Urinary bladder (tissue), 4 donors: ENCODE results near the gene RELL2. TPM values are rescaled to one million over a fixed set of nuclear protein-coding genes. Genes with fewer than 3 reads are reported as not detected.

Experiments
- DNase-seq: peaks from one replicate; pipeline ENCODE4 v3.0.0-alpha.2; 2015; ENCODE audit errors: extremely low spot score
- H3K27ac ChIP-seq: one replicate; pipeline ENCODE4 v1.5.1; 2013; ENCODE audit warnings: low read depth, mild to moderate bottlenecking, moderate library complexity
- H3K36me3 ChIP-seq: one replicate; pipeline ENCODE4 v1.6.1; 2013; ENCODE audit warnings: mild to moderate bottlenecking, moderate library complexity; ENCODE audit not compliant: insufficient read depth
- H3K4me1 ChIP-seq: one replicate; pipeline ENCODE4 v1.6.1; 2013; ENCODE audit warnings: mild to moderate bottlenecking, moderate library complexity; ENCODE audit not compliant: insufficient read depth
- H3K4me3 ChIP-seq: one replicate; pipeline ENCODE4 v1.5.1; 2013; ENCODE audit warnings: low read depth, low read length
- WGBS: extraction: QIAGEN DNeasy Blood & Tissue Kit; methylation state at CpG from one replicate; pipeline ENCODE4 v1.1.7; 2013; 5-methylcytosine and 5-hydroxymethylcytosine counted together
- polyA plus RNA-seq: library from polyadenylated mRNA; stranded (reverse); fragments of 200-250 nt; gene quantifications from one replicate; pipeline ENCODE4 v1.2.3, GENCODE V29; 2013
- total RNA-seq: library from RNA; depleted of rRNA; stranded (reverse); fragments of >200 nt; gene quantifications from one replicate; pipeline ENCODE4 v1.2.3, GENCODE V29; 2014
- donor health status: healthy with polysubstance abuse.
- donor health status: healthy.

RELL2 gene
- total and polyA plus RNA-seq, 2 donors = 0.53 to 3.0 TPM

DNA sequence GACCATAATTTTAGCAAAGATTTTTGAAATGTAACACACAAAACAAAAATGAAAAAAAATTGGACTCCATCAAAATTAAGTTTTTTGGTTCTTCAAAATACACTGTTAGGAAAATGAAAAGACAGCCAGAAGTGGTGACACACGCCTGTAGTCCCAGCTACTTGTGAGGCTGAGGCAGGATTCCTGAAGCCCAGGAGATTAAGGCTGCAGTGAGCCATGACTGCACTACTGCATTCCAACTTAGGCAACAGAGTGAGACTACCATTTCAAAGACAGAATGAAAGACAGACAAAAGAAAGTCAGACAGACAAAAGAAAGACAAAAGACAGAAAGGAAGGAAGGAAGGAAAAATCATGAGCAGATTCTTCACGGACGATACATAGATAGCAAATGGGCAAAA lies 25.5 kb upstream of the RELL2 start:
- 91% methylated on average over 3 of the region's 3 CpGs for WGBS

DNA sequence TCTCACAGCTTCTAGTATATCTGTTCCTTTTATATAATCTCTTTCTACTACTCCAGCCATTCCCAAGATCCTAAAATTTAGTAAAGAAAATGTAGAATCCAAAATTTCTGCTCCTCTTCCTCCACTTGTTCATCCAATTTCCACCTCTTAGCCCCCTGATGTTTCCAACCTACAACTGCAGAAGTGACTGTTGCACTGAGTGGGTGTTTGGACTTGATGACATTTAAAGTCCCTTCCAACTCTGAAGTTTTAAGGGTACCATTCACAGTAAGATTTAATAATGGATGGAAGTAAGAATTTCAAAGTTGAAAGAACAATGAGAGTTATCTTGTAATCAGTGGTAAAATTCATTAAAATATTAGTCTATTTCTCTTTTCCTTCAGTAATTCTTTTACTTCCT lies 23.5 kb upstream of the RELL2 start:
- no peak for DNase-seq
- Histone ChIP-seq H3K4me1 (no peaks in the 10 kb centered on the region), H3K27ac (no peak overlapping the region), H3K4me3 (no peak overlapping the region), H3K36me3 (no peaks in the 10 kb centered on the region)

More for the DNA sequence above, 25.5 kb upstream of the RELL2 start:
- no peak overlapping the region for H3K4me3 ChIP-seq
- H3K27ac ChIP-seq = no peak overlapping the region
- no peaks in the 10 kb centered on the region for H3K36me3 ChIP-seq
- H3K4me1 ChIP-seq = no peaks in the 10 kb centered on the region
- DNase-seq = no peak

DNA sequence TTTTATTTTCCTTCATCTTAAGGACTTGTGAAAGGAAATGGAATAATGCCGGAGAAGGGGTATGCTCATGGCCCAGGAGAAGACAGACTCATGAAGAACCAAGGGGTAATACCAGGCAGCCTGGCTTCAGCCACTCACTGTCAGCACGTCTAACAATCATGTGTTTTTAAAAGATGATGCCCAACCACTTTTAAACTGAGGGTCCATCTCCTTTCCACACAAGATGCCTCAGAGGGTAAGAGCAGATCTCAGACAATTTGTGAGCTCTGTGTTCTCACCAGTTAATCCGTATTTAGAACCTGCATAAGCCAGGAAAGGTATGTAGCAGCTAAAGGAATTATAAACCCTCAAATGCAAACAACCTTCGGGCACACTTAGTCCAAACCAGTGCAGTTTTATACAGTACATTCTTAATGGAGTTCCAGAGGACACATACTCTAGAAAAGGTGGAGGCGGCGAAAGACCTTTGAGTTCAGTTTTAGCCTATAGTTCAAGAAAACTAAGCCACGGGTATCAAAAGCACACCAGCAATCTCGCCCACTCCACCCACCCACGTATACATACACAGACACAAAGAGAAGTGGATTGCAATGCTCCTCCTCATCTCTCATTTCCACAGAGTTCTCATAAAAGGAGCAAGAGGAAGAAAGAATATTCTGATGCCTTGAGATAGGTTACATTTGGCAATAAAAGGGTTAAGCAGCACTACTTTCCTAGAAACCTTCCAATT lies 20.6 kb upstream of the RELL2 start:
- no peak overlapping the region for H3K27ac ChIP-seq
- 78% methylated on average over 9 of the region's 9 CpGs for WGBS

DNA sequence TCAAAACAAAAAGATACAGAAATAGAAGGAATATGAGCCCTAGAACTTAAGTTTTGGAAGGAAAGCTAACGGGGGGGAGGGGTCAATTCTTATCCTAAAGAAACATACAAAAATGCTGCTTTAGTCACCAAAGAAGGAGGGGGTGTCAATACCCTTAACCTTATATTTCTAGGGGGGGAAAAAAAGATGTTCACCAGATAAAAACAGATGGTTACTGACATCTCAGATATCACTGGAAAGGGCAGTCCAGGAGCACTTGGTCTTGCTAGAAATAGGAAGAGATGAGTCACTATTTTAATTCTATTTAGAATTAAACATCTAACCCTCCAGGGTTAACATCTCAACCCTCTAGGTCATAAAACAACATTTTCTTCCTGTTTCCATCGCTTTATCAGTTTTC lies 19.7 kb upstream of the RELL2 start:
- DNase-seq = no peak
- Histone ChIP-seq H3K4me3 (peak overlapping the region; percentile 8), H3K4me1 (no peaks in the 10 kb centered on the region), H3K36me3 (no peaks in the 10 kb centered on the region), H3K27ac (no peak overlapping the region)
- 51% methylated on average over 2 of the region's 2 CpGs for WGBS

More for the DNA sequence above, 20.6 kb upstream of the RELL2 start:
- DNase-seq = no peak
- Histone ChIP-seq H3K4me1 (no peaks in the 10 kb centered on the region), H3K4me3 (no peak overlapping the region), H3K36me3 (no peaks in the 10 kb centered on the region)

DNA sequence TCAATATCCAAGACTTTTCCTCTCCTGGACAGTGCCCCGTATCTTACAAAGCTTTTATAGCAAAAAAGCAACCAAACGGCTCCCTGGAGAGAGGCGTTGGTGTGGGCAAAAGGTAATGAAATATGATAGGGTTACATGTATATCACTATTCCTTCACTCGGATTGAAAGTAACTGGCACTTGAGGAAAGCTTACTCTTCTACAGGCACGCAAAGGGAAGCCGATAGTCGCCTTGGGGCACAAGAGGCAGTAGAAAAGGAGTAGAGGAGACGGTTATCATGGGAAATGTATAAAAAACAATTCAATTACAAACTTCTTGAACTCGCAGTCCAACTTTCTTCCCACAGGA lies 19.1 kb upstream of the RELL2 start:
- peak overlapping the region; percentile 90 for H3K4me3 ChIP-seq
- H3K36me3 ChIP-seq = no peaks in the 10 kb centered on the region
- no peak overlapping the region for H3K27ac ChIP-seq
- DNase-seq = no peak
- 18% methylated on average over 9 of the region's 9 CpGs for WGBS
- H3K4me1 ChIP-seq = no peaks in the 10 kb centered on the region

DNA sequence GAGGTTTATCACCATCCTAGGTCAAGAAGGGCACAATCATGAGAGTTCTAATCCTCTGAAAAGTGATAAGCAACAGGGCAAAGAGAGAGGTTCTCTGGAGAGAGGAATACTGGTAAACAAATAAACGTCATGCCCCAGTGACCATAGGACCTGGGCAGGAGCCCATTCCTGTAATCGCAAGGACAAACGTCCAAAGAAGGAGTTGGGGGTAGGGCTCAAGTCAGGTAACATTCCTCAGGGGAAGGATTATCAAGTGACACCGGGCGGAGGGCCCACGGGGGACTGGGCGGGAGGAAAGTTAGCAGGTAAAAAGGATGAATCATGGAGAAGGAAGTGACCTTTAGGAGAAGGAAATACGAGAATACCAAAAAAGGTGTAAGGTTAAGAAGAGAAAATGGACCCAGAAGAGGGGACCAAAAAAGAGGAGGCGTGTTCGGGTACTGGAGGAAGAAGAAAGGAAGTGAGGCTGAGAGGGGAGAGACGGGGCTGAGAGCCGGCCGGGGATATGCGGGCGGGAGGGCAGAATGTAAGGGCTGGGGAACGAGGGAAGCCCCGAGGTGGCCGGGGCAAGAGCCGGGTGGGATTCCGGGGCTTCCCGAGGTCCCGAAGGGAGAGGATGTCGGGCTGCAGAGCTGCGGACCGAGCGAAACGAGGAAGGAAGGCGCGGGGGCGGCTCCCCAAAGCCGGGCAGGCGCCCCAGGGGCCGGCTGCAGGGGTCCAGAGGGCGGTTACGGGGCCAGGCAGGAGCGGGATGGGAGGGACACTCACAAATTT lies 18.6 kb upstream of the RELL2 start:
- Histone ChIP-seq H3K27ac (peak overlapping the region; percentile 94), H3K4me3 (peak overlapping the region; percentile 90), H3K4me1 (no peaks in the 10 kb centered on the region), H3K36me3 (no peaks in the 10 kb centered on the region)
- no peak for DNase-seq
- WGBS = under 1% methylated on average over 36 of the region's 36 CpGs

DNA sequence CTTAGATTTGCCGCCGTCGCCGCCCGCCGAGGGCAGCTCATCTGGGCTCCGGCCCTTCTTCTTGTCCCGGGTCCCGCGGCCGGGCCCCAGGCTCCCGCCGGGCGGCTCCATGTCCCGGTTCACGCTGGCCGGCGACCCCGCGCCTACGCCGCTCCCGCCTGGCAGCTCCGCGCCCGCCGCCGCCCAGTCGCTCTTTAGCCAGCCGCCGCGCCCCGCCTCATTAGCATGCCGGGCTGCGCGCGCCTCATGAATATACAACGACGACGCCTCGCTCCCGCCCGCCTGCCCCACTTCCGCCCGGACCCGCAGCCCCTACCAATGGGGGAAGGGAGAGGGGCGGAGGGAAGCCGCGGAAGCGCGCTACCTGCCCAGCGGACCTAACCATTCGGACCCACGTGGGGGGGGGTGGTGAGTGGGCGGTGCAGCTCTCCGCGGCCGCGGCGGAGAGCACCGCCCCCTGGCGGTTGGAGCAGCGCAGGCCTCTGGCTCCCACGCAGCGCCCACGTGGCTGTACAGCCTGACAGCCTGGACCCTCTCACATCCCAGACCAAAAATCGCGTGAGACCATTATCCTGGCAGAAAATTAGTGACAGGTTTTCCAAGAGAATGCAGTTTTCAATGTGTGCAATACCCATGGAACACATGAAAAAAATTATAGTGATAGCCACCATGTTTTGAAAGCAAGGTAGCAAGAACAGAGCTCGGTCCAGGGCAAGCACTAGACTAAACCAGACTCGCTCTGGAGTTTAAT lies 17.8 kb upstream of the RELL2 start, which contains the start of gene DIAPH1:
DIAPH1 (minus strand) TSS at position 197 of the 751 bp plus-strand sequence; CDS start at position 111, 86 bp downstream.
- Histone ChIP-seq H3K4me3 (peak within 1 kb of the TSS; percentile 90), H3K4me1 (no peaks in the 10 kb centered on the region), H3K27ac (peak within 1 kb of the TSS; percentile 94), H3K36me3 (no peaks in the 10 kb centered on the region)
- DNase-seq = peak; percentile 86
- WGBS = 1% methylated on average over 70 of the region's 70 CpGs

DNA sequence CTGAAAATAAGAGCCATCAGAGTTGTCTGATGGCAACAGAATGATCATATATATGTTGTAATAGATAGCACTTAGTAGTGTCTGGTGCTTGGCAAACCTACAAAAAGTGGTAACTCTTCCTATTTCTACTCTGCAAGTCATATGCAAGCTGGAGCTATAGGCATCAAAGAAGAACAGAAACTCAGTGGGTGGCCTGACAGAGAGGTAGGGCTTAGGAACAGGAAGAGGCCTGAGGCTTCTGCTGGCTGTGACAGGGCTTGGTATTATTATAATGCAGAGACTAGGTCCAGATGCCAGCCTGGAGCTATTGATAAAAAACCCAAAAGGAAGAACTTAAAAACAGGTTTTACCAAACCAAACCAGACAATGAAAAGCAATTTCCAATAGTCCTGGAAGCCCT lies 13.6 kb upstream of the RELL2 start:
- H3K4me1 ChIP-seq = no peaks in the 10 kb centered on the region
- DNase-seq = no peak
- H3K36me3 ChIP-seq = peaks cover 11% of the 10 kb centered on the region
- H3K4me3 ChIP-seq = no peak overlapping the region
- H3K27ac ChIP-seq = no peak overlapping the region

DNA sequence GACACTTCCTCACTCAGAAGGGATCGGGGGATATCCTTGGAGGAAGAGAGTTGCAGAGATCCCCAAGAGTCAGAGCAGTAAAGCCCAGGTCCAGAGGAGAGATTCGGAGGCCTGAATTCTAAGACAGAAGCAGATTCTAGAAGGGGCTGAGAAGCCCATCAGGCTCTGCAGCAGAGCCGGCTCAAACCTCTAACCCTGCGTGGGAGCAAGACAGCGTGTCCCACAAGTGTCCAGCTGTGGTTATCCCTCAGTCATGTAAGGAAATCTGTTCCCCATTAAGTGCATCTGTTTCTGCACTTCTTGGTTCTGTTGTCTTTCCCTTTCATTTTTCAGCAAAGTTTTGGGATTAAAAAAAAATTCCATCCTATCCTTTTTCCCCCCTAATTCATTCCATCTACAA lies 13.2 kb upstream of the RELL2 start:
- peaks cover 11% of the 10 kb centered on the region for H3K36me3 ChIP-seq
- H3K27ac ChIP-seq = no peak overlapping the region
- no peak for DNase-seq
- WGBS = 80% methylated on average over 5 of the region's 5 CpGs
- no peak overlapping the region for H3K4me3 ChIP-seq
- no peaks in the 10 kb centered on the region for H3K4me1 ChIP-seq

DNA sequence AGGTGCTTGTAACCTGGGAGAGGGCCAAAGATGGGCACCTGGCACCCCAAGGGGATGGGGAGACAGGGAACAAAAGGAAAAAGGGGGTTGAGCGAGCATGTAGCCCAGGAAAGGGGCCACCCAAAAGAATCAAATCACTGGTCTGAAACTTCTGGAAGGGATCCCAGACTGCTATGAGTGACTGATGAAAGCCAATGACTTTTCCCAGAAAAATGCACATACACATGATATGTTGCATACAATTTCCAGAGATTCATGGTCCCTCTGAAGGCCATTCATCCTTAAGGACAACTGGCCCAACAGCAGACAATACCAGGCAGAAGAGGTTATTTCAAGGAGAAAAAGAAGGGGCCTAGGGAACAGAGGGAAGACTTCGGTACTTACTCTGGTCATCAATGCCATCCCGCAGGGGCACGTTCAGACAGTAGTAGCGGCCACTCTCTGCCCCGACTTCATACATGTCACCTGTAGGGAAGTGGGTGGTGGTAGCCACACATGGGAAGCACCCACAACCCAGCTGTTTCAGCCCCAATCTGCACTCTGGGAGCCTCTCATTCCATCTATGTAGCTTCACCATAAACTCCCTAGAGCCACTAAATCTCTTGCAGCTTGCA lies 8.5 kb upstream of the RELL2 start:
- DNase-seq = no peak
- H3K4me3 ChIP-seq = no peak overlapping the region
- 95% methylated on average over 6 of the region's 6 CpGs for WGBS
- H3K27ac ChIP-seq = no peak overlapping the region
- H3K36me3 ChIP-seq = peaks cover 11% of the 10 kb centered on the region
- H3K4me1 ChIP-seq = no peaks in the 10 kb centered on the region

DNA sequence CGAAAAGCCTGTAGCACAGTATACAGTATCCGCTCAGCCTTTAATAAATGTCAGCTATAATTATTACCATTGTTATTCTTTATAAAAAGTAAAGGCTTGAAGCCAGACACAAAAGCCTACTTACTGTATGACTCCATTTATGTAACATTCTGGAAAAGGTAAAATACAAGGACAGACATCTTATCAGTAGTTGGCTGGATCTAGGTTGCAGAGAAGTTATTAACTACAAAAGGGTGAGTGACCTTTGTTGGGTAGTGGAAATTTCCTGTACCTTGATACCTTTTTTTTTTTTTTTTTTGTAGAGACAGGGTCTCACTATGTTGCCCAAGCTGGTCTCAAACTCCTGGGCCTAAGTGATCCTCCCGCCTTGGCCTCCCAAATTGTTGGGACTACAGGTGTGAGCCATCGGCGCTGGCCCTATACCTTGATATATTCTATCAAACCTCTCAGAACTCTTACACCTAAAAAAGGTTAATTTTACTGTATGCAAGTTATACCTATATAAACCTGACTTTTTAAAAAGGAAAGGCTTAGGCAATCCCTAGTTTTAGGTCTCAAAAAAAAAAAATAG lies 6.1 kb upstream of the RELL2 start:
- Histone ChIP-seq H3K36me3 (peaks cover 3% of the 10 kb centered on the region), H3K27ac (no peak overlapping the region), H3K4me3 (no peak overlapping the region), H3K4me1 (no peaks in the 10 kb centered on the region)
- DNase-seq = no peak
- WGBS = 97% methylated on average over 5 of the region's 5 CpGs

DNA sequence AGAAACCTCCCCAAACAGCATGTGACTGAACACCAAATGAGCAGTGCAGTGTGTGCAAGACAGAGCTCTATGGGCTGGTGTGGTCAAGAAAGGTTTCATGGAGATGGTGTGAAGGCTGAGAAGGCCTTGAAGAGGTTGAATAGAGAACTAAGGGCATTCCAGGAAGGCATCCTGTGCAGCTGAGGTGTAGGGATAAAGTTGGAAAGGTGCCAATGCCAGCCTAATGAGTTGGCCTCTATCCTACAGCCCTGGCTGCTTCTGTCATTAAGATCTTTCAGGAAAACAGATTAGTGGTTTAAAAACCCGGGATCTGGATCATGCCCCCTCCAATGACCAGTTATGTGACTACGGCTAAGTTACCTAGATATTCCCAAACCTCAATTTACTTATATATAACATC lies 4.1 kb upstream of the RELL2 start:
- no peak overlapping the region for H3K27ac ChIP-seq
- H3K4me1 ChIP-seq = no peaks in the 10 kb centered on the region
- WGBS = 94% methylated on average over 2 of the region's 2 CpGs
- H3K4me3 ChIP-seq = no peak overlapping the region
- no peak for DNase-seq
- no peaks in the 10 kb centered on the region for H3K36me3 ChIP-seq

DNA sequence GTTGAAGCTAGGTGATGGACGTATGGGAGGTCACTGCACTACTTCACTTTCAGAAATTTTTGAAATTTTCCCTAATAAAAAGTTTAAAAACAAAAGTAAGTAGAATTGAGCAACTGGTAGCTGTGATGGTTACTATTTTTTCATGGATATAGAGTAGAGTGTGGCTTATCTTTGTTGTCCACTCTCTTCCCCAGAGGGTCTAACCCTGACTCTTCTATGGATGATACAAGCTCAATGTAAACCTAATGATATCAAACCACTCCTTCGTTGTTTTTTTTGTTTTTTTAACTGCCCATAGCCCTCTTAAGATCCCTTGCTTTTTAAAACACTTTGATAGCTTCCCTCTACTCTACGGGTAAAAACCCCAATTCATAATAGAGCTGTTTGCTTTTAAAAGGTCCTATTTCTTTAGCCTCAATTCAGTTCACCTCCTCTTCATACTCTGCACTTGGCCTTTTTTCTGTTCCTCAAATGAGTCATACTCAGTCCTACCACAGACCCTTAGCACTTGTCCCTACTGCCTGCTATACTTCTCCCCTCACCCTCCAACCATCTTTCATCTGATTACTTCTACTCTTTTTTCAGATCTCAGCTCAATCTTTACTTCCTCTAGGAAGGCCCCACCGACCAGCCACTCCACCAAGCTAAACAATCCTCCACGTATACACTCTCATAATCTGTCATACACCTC lies 2.8 kb upstream of the RELL2 start:
- WGBS = 81% methylated on average over 5 of the region's 5 CpGs
- Histone ChIP-seq H3K4me3 (no peak overlapping the region), H3K4me1 (no peaks in the 10 kb centered on the region), H3K27ac (no peak overlapping the region), H3K36me3 (no peaks in the 10 kb centered on the region)
- no peak for DNase-seq
